Vagina (tissue), 2 donors: ENCODE results near the gene NCKAP5L. TPM values are rescaled to one million over a fixed set of nuclear protein-coding genes. Genes with fewer than 3 reads are reported as not detected.
A peak's percentile ranks its signal among the peaks of the same experiment; 100 is the strongest.

Experiments
- DNase-seq, 2 donors: peaks; one replicate each; pipeline ENCODE4 v3.0.0-alpha.2; 2017; ENCODE audit errors: extremely low spot score in 2 of 2
- H3K27ac ChIP-seq: fragments of 200-600 bp; sonication (generic); one replicate; pipeline ENCODE4 v1.5.1; 2019
- H3K27me3 ChIP-seq: fragments of 200-600 bp; sonication (generic); one replicate; pipeline ENCODE4 v1.5.1; 2019
- H3K36me3 ChIP-seq, 2 donors: fragments of 200-600 bp; sonication (generic); one replicate each; pipeline ENCODE4 v1.5.1; 2017 to 2019
- H3K4me1 ChIP-seq: fragments of 200-600 bp; sonication (generic); one replicate; pipeline ENCODE4 v1.5.1; 2019
- H3K4me3 ChIP-seq, 2 donors: fragments of 200-600 bp; sonication (generic); 1 replicate in 1 of 2; 2 replicates in 1 of 2; pipeline ENCODE4 v1.5.1; 2016 to 2019
- H3K9me3 ChIP-seq: fragments of 200-600 bp; sonication (generic); one replicate; pipeline ENCODE4 v1.5.1; 2019
- POLR2A ChIP-seq, 2 donors: fragments of 450-650 bp; IDR thresholded peaks; one replicate each; pipeline ENCODE4 v1.6.1; 2017; ENCODE audit warnings: antibody characterized with exemption in 2 of 2, mild to moderate bottlenecking in 2 of 2, moderate library complexity in 2 of 2
- POLR2AphosphoS5 ChIP-seq, 2 donors: sonication (generic); formaldehyde crosslinking; IDR thresholded peaks; one replicate each; pipeline ENCODE4 v1.9.0; 2017; ENCODE audit warnings: antibody characterized with exemption in 2 of 2, mild to moderate bottlenecking in 2 of 2, low read depth in 1 of 2; ENCODE audit not compliant: insufficient read depth in 1 of 2
- intact Hi-C: fragments of 100-400 bp; cut with DNase I; formaldehyde crosslinking; loops from one replicate; pipeline ENCODE4 v1.15.1; 2023
- total RNA-seq: library from RNA; depleted of rRNA; stranded (reverse); fragments of >200 nt; gene quantifications from one replicate; pipeline ENCODE4 v1.2.3, GENCODE V29; 2016
- TF ChIP-seq, protein P1 (sequence below), 3 experiments: fragments of 450-650 bp in 2 of 3; fragments of 200-600 bp in 1 of 3; sonication (generic) in 1 of 3; IDR thresholded peaks; one replicate each; pipeline ENCODE4 v1.5.1; 2017 to 2019; ENCODE audit warnings: antibody characterized with exemption in 3 of 3, mild to moderate bottlenecking in 2 of 3, moderate library complexity in 2 of 3

The NCKAP5L gene
- total RNA-seq, 1 donor from 2014 or later: 15.7 TPM

DNA sequence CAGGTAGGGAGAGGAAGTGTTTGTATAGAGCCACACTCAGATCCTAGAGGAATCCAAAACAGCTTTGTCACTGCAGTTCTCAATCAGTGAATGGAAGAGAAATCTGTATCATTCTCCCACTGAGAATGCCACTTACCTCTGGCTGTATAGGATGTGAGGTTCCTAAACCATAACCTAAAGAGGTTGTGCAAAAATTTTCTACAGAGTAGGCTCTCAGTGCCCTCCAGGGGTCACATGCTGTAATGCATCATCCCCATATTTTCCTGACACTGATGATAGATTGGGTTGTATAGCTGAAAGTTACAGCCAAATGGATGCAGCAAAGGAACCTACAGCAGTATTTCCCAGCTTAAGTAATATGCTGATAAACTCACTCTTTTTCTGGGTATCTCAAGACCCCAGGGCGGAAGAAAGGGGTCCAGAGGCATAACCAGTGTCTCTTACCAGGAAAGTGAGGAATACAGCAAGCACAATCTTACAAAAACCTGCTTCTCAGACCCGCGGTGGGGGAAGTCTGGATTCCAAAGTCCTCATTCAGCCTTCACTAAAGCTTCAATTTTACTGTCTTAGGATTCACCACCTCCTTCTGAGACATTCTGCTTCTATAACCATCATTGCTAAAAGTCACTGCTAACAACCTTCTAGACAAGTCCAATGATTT lies 10.9 kb upstream of the NCKAP5L start:
- intact Hi-C loops: loop anchor here (5.0 kb wide), 1 partner anchor 62 kb away; no protein-coding TSS in a partner anchor
- no peaks in the 10 kb centered on the region for H3K27me3 ChIP-seq
- DNase-seq: no peak
- TF ChIP-seq, protein P1, sequence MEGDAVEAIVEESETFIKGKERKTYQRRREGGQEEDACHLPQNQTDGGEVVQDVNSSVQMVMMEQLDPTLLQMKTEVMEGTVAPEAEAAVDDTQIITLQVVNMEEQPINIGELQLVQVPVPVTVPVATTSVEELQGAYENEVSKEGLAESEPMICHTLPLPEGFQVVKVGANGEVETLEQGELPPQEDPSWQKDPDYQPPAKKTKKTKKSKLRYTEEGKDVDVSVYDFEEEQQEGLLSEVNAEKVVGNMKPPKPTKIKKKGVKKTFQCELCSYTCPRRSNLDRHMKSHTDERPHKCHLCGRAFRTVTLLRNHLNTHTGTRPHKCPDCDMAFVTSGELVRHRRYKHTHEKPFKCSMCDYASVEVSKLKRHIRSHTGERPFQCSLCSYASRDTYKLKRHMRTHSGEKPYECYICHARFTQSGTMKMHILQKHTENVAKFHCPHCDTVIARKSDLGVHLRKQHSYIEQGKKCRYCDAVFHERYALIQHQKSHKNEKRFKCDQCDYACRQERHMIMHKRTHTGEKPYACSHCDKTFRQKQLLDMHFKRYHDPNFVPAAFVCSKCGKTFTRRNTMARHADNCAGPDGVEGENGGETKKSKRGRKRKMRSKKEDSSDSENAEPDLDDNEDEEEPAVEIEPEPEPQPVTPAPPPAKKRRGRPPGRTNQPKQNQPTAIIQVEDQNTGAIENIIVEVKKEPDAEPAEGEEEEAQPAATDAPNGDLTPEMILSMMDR (IDR thresholded peaks at IDR 0.05): peak in 2 of 3 experiments; percentile 15 to 35
- TF ChIP-seq POLR2AphosphoS5 (IDR thresholded peaks at IDR 0.05; ENCODE audit: insufficient read depth in 1 of 2, low read depth in 1 of 2): no peak
- H3K36me3 ChIP-seq: no peaks in the 10 kb centered on the region
- H3K27ac ChIP-seq: no peak overlapping the region
- no peak overlapping the region for H3K4me3 ChIP-seq
- no peaks in the 10 kb centered on the region for H3K9me3 ChIP-seq
- H3K4me1 ChIP-seq: peaks cover 20% of the 10 kb centered on the region

DNA sequence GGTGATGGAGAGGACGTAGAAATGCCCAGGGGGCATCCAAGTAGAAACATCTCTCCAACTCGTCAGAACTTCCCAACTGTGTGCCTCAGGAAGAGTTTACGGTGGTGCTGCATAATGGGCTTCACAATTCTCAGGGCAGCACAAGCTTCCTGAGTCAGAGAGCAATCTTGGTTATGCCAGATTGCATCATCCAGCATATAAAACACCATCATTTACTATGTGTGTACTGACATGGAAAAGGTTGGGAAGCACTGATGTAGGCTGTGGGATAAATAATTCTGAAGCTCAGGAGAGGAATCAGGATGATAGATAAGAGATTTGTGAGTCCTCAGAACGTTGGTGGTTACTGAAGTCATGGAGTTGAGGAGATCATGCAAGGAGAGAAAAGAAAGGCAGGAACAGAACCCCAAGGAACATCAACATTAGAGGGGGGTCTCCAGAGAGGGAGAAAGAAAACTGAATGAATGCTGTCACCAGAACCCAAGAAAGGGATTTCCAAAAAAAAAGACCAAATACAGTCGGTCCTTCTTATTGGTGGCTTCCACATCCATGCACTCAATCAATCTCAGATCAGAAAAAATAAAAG lies 4.7 kb upstream of the NCKAP5L start:
- H3K27me3 ChIP-seq: no peaks in the 10 kb centered on the region
- H3K36me3 ChIP-seq: no peaks in the 10 kb centered on the region
- H3K4me3 ChIP-seq: no peak overlapping the region
- H3K9me3 ChIP-seq: no peaks in the 10 kb centered on the region
- H3K27ac ChIP-seq: no peak overlapping the region
- DNase-seq: no peak
- TF ChIP-seq POLR2AphosphoS5 (IDR thresholded peaks at IDR 0.05; ENCODE audit: insufficient read depth in 1 of 2, low read depth in 1 of 2) (no peak), POLR2A (IDR thresholded peaks at IDR 0.05) (no peak)
- intact Hi-C loops: no loop called here
- peaks cover 9% of the 10 kb centered on the region for H3K4me1 ChIP-seq

DNA sequence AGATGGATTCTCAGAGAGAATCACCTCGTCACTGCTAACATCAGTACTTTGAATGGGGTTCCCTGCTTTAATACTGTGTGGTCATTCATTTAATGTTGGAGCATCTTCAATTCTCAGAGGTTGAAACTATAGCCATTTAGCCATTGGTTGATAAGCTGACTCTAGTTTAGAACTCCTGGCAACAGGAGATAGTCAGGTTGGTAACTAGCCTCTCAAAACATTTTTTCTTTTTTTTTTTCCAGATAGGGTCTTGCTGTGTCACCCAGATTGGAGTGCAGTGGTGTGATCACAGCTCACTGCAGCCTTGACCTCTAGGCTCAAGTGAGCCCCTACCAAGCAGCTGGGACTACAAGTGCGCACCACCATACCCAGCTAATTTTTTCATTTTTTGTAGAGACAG lies 3.5 kb upstream of the NCKAP5L start:
- Histone ChIP-seq H3K9me3 (no peaks in the 10 kb centered on the region), H3K27ac (no peak overlapping the region), H3K4me1 (peaks cover 18% of the 10 kb centered on the region), H3K27me3 (no peaks in the 10 kb centered on the region), H3K36me3 (no peaks in the 10 kb centered on the region), H3K4me3 (no peak overlapping the region)
- DNase-seq: no peak
- TF ChIP-seq, protein P1 (IDR thresholded peaks at IDR 0.05): no peak
- no peak for TF ChIP-seq POLR2A (IDR thresholded peaks at IDR 0.05)
- no peak for TF ChIP-seq POLR2AphosphoS5 (IDR thresholded peaks at IDR 0.05; ENCODE audit: insufficient read depth in 1 of 2, low read depth in 1 of 2)
- intact Hi-C loops: no loop called here

DNA sequence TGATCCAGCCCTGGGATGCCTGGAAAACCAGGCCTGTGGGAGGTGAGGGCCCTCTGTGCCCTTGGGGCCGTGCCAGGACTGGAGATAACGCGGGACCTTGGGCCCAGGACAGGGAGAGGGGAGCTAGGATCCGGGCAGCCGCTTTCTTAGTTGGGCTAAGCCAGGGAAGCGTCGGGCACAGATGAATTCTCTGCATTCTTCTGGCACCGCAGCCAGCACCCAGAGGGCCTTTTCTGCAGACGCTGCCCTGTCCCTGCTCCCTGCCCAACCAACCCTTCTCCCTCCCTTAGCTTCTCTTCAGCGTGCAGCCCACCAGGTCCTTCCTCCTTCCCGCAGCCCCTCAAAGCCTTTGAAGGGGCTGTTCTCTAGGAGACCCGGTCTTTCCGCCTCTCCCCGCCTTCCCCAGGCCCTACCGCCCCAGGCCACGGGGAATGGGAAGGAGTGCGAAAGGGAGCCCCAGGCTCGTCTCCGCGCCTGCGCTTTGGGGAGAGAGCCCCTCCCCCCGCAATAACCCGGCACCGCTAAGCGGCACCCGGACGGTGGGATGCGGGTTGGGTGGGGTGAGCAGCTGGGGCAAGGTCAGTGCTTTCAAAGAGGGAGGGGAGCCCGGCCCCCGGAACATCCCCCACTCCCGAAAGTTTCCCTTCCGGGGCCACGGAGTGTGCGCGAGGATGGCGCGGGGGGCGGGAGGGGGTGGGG lies 663 bp downstream of the NCKAP5L start:
- Histone ChIP-seq H3K9me3 (no peaks in the 10 kb centered on the region), H3K27me3 (no peaks in the 10 kb centered on the region), H3K36me3 (no peaks in the 10 kb centered on the region), H3K4me1 (peaks cover 53% of the 10 kb centered on the region), H3K4me3 (peak overlapping the region; percentile 81 to 97), H3K27ac (peak overlapping the region; percentile 88)
- no peak for DNase-seq
- intact Hi-C loops: no loop called here
- TF ChIP-seq POLR2A (IDR thresholded peaks at IDR 0.05) (no peak), POLR2AphosphoS5 (IDR thresholded peaks at IDR 0.05; ENCODE audit: insufficient read depth in 1 of 2, low read depth in 1 of 2) (peak in 1 of 2 donors; percentile 12)

DNA sequence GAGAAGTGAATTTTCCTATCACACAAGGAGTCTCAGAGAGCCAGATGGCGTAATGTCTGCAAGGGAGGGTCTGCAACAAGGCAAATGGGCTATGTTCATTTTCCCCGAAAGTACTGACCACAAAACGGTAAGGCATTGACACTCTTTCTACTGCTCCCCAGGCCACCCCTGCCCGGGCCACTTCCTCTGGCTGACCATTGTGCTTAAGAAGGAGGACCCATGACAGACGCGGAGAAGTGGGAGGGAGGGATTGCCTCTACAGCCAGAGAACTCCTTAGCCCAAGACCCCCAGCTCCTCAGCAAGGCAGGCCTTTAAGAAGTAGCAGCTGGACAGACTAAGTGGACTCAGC lies 1.2 kb downstream of the NCKAP5L start:
- peak overlapping the region; percentile 88 for H3K27ac ChIP-seq
- H3K27me3 ChIP-seq: no peaks in the 10 kb centered on the region
- peaks cover 59% of the 10 kb centered on the region for H3K4me1 ChIP-seq
- H3K9me3 ChIP-seq: no peaks in the 10 kb centered on the region
- H3K4me3 ChIP-seq: peak overlapping the region; percentile 81 to 97
- no peaks in the 10 kb centered on the region for H3K36me3 ChIP-seq
- TF ChIP-seq POLR2A (IDR thresholded peaks at IDR 0.05): no peak
- no peak for TF ChIP-seq POLR2AphosphoS5 (IDR thresholded peaks at IDR 0.05; ENCODE audit: insufficient read depth in 1 of 2, low read depth in 1 of 2)
- TF ChIP-seq, protein P1 (IDR thresholded peaks at IDR 0.05): no peak
- DNase-seq: no peak
- intact Hi-C loops: no loop called here
